Nephron progenitor cell (in vitro differentiated cells): Measurements from ENCODE around the gene GPR37L1.

Experiments used
- DNase-seq: peaks from one replicate; pipeline ENCODE4 v3.0.0; 2021
- H3K27ac Mint-ChIP-seq: 2 replicates; pipeline ENCODE4 v1.8.0; 2021; ENCODE audit warnings: mild to moderate bottlenecking, moderate library complexity, mixed read lengths
- H3K27me3 Mint-ChIP-seq: 2 replicates; pipeline ENCODE4 v1.8.0; 2021; ENCODE audit warnings: mild to moderate bottlenecking, low read depth, mixed read lengths; ENCODE audit not compliant: poor library complexity
- H3K36me3 Mint-ChIP-seq: 2 replicates; pipeline ENCODE4 v1.8.0; 2021; ENCODE audit warnings: low read depth, mixed read lengths
- H3K4me1 Mint-ChIP-seq: 2 replicates; pipeline ENCODE4 v1.8.0; 2021; ENCODE audit warnings: mixed read lengths
- H3K4me3 Mint-ChIP-seq: 2 replicates; pipeline ENCODE4 v1.8.0; 2021; ENCODE audit warnings: mild to moderate bottlenecking, moderate library complexity, mixed read lengths
- H3K9me3 Mint-ChIP-seq: 2 replicates; pipeline ENCODE4 v1.8.0; 2021; ENCODE audit warnings: mild to moderate bottlenecking, moderate library complexity, mixed read lengths
- CTCF ChIP-seq: fragments of 200-600 bp; sonication (generic); IDR thresholded peaks from 2 replicates; pipeline ENCODE4 v1.5.0; 2021; ENCODE audit warnings: antibody characterized with exemption

GPR37L1 gene

DNA sequence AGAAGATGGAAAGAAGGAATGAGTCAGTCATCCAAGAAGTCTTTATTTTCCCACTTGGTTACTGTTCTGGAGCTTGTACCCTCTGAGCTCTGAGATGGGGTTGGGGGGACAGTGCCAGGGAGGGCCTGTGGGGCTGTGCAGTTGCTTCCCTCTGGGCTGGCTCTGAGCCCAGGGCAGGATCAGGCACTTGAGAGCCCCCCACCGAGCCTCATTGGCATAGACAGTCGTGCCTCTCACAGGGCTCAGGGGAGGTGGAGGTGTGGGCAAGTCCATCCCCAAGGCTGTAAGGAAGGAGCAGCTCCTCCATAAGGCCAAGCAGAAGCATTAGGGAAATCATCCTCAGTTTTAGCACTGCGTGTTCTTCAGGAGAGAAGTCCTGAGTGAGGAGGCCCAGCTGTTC is 24.3 kb downstream of the GPR37L1 start:
- no peak overlapping the region for H3K4me3 Mint-ChIP-seq
- no peaks in the 10 kb centered on the region for H3K9me3 Mint-ChIP-seq
- H3K4me1 Mint-ChIP-seq = peaks cover 27% of the 10 kb centered on the region
- no peak overlapping the region for H3K27ac Mint-ChIP-seq
- TF ChIP-seq CTCF = no peak
- peaks cover 19% of the 10 kb centered on the region for H3K27me3 Mint-ChIP-seq
- no peak for DNase-seq
- no peaks in the 10 kb centered on the region for H3K36me3 Mint-ChIP-seq

DNA sequence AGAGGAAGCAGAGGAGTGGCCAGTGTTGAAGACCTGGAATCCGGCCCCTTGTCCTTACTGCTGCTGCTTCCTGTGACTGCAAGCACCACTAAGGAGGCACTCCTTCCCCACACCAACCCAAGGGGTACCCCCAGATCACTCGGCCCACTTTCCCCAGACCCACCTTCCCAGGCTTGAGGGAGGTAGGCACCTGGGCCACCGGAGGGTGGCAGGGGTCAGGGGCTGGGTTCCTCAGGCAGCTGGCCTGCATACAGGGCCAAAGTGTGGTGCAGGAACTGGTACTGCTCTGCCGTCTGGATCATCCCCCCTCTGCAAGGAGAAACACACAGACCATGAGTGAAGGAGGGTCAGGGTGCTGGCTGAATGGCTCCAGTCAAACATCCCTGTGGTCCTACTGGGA is 25.7 kb downstream of the GPR37L1 start:
- Mint-ChIP-seq H3K4me3 (no peak overlapping the region), H3K9me3 (no peaks in the 10 kb centered on the region), H3K36me3 (no peaks in the 10 kb centered on the region), H3K4me1 (peaks cover 28% of the 10 kb centered on the region), H3K27ac (no peak overlapping the region), H3K27me3 (peaks cover 24% of the 10 kb centered on the region)
- DNase-seq = no peak
- no peak for TF ChIP-seq CTCF

DNA sequence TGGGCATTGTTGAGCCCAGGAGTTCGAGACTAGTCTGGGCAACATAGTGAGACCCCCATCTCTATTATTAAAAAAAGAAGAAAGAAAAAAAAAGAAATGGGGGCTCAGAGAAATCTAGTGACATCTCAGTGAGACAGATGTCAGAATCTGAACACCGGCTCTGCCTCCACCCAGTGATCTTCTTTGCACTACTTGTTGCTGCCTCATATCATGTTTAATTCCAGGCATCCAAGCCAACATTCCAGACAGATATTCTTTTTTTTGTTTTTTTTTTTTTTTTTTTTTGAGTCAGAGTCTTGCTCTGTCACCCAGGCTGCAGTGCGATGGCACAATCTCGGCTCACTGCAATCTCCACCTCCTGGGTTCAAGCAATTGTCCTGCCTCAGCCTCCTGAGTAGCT is 26.8 kb downstream of the GPR37L1 start:
- H3K4me3 Mint-ChIP-seq = no peak overlapping the region
- H3K36me3 Mint-ChIP-seq = no peaks in the 10 kb centered on the region
- no peaks in the 10 kb centered on the region for H3K9me3 Mint-ChIP-seq
- no peak for TF ChIP-seq CTCF
- DNase-seq = no peak
- peaks cover 27% of the 10 kb centered on the region for H3K27me3 Mint-ChIP-seq
- peaks cover 29% of the 10 kb centered on the region for H3K4me1 Mint-ChIP-seq
- no peak overlapping the region for H3K27ac Mint-ChIP-seq

- Mint-ChIP-seq H3K36me3 (no peaks in the 10 kb centered on the region), H3K27me3 (peaks cover 24% of the 10 kb centered on the region), H3K27ac (no peak overlapping the region), H3K9me3 (no peaks in the 10 kb centered on the region), H3K4me3 (no peak overlapping the region), H3K4me1 (peaks cover 33% of the 10 kb centered on the region)
- DNase-seq = no peak
- TF ChIP-seq CTCF = no peak
Observed at GRCh38 chr1:202150187-202150586, 27.5 kb downstream of the GPR37L1 start.

- DNase-seq = no peak
- no peak overlapping the region for H3K4me3 Mint-ChIP-seq
- H3K27me3 Mint-ChIP-seq = peaks cover 20% of the 10 kb centered on the region
- no peaks in the 10 kb centered on the region for H3K36me3 Mint-ChIP-seq
- no peak overlapping the region for H3K27ac Mint-ChIP-seq
- no peak for TF ChIP-seq CTCF
- H3K9me3 Mint-ChIP-seq = no peaks in the 10 kb centered on the region
- H3K4me1 Mint-ChIP-seq = peaks cover 34% of the 10 kb centered on the region
Observed at GRCh38 chr1:202150602-202151001, 27.9 kb downstream of the GPR37L1 start.

DNA sequence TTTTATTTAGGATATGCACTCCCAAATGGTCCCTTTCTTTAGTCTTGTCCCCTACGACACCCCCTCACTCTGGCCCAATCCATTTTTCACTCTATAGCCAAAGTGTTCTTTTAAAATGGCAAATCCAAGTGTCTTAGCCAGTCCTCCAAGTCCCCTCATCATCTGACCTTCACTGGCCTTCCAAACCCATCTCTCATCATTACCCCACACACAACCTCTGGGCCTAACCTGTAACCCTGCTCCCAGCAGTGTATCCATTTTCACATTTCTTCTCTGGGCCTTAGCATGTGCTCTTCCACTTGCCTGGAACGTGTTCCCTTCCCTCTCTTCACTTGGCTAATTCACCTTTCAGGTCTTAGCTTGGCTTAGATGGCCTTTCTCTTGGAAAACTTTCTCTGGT is 28.3 kb downstream of the GPR37L1 start:
- Mint-ChIP-seq H3K4me1 (peaks cover 37% of the 10 kb centered on the region), H3K4me3 (no peak overlapping the region), H3K27me3 (peaks cover 17% of the 10 kb centered on the region), H3K36me3 (no peaks in the 10 kb centered on the region), H3K9me3 (no peaks in the 10 kb centered on the region), H3K27ac (no peak overlapping the region)
- no peak for TF ChIP-seq CTCF
- no peak for DNase-seq
